Smooth muscle cell (in vitro differentiated cells): ENCODE data around the gene TOR4A. TPM values are rescaled to one million over a fixed set of nuclear protein-coding genes. Genes with fewer than 3 reads are reported as not detected.

Experiments used
- DNase-seq: peaks from one replicate; lab custom pipeline; 2025; ENCODE audit not compliant: unreplicated experiment; lab: John Stamatoyannopoulos, UW
- H2AFZ ChIP-seq: fragments of 200-600 bp; sonication (generic); 2 replicates; pipeline ENCODE4 v1.6.0; 2016; ENCODE audit warnings: antibody characterized with exemption, low read depth, mild to moderate bottlenecking
- H3F3A ChIP-seq: fragments of 200-600 bp; sonication (generic); 2 replicates; pipeline ENCODE4 v1.6.0; 2017; ENCODE audit warnings: antibody characterized with exemption, low read depth
- H3K27ac ChIP-seq: fragments of 200-600 bp; sonication (generic); 2 replicates; pipeline ENCODE4 v1.5.1; 2016; ENCODE audit warnings: low read depth, mild to moderate bottlenecking
- H3K27me3 ChIP-seq: fragments of 200-600 bp; sonication (generic); 2 replicates; pipeline ENCODE4 v1.6.1; 2016; ENCODE audit warnings: low read depth, mild to moderate bottlenecking
- H3K36me3 ChIP-seq: fragments of 200-600 bp; sonication (generic); 2 replicates; pipeline ENCODE4 v1.5.1; 2016; ENCODE audit warnings: low read depth
- H3K4me1 ChIP-seq: fragments of 200-600 bp; sonication (generic); 2 replicates; pipeline ENCODE4 v1.5.1; 2016; ENCODE audit warnings: low read depth
- H3K4me2 ChIP-seq: fragments of 200-600 bp; sonication (generic); 2 replicates; pipeline ENCODE4 v1.6.0; 2016; ENCODE audit warnings: mild to moderate bottlenecking
- H3K4me3 ChIP-seq: fragments of 200-600 bp; sonication (generic); 2 replicates; pipeline ENCODE4 v1.5.1; 2016; ENCODE audit warnings: mild to moderate bottlenecking
- H3K79me2 ChIP-seq: fragments of 200-600 bp; sonication (generic); 2 replicates; pipeline ENCODE4 v1.6.0; 2016; ENCODE audit warnings: low read depth, mild to moderate bottlenecking
- H3K9ac ChIP-seq: fragments of 200-600 bp; sonication (generic); 2 replicates; pipeline ENCODE4 v1.6.0; 2016; ENCODE audit warnings: low read depth
- H3K9me3 ChIP-seq: fragments of 200-600 bp; sonication (generic); replicated peaks from 2 replicates; pipeline ENCODE4 v1.5.1; 2016; ENCODE audit warnings: low read depth
- H4K20me1 ChIP-seq: fragments of 200-600 bp; sonication (generic); 2 replicates; pipeline ENCODE4 v1.6.0; 2016; ENCODE audit warnings: low read depth
- WGBS: methylation state at CpG from one replicate; pipeline ENCODE4 v1.1.7; 2016; ENCODE audit warnings: low lambda C conversion rate; 5-methylcytosine and 5-hydroxymethylcytosine counted together
- polyA plus RNA-seq: library from polyadenylated mRNA; unstranded; fragments of >200 nt; fragmentation: Nextera tagmentation; extraction: Ambion mirVana; gene quantifications from 2 replicates; pipeline ENCODE4 v1.2.1, GENCODE V29; 2016
- total RNA-seq: library from RNA; depleted of rRNA; stranded (reverse); fragments of >200 nt; gene quantifications from 2 replicates; pipeline ENCODE4 v1.2.3, GENCODE V29; 2014
- TF ChIP-seq, protein P1 (sequence below): fragments of 200-600 bp; sonication (generic); IDR thresholded peaks from 2 replicates; pipeline ENCODE4 v1.5.1; 2017; ENCODE audit warnings: borderline replicate concordance, mild to moderate bottlenecking, antibody characterized with exemption; ENCODE audit not compliant: insufficient read depth, poor library complexity, severe bottlenecking

TOR4A gene
- total and polyA plus RNA-seq, 2 experiments from 2014 or later: 5.5 to 6.3 TPM

DNA sequence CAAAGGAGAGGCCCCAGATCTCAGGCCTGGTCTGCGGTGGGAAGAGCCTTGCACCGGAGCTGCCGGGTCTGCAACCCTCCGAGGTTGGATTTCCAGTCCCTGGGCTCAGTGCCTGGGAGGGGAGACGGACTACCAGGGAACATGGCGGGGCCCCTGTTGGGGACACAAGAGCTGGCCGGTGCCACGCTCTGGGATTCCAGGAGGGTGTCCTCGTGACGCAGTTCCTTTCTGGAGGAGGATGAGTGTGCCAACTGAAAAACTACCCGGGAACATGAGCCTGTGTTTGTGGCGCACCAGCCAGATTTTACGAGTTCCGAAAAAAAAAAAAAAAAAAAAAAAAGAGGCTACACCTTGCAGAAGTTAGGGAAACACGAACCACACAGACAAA is 15.6 kb downstream of the TOR4A start:
- no peak overlapping the region for H3K4me2 ChIP-seq
- H3K9ac ChIP-seq: no peak overlapping the region
- H3K9me3 ChIP-seq: no peaks in the 10 kb centered on the region
- H3K27me3 ChIP-seq: peaks cover 33% of the 10 kb centered on the region
- no peak overlapping the region for H3K27ac ChIP-seq
- no peak overlapping the region for H2AFZ ChIP-seq
- no peak overlapping the region for H3K4me3 ChIP-seq
- H3K4me1 ChIP-seq: peaks cover 5% of the 10 kb centered on the region
- WGBS: 86% methylated on average over 15 of the region's 15 CpGs
- no peaks in the 10 kb centered on the region for H3F3A ChIP-seq
- no peaks in the 10 kb centered on the region for H4K20me1 ChIP-seq
- TF ChIP-seq, protein P1, sequence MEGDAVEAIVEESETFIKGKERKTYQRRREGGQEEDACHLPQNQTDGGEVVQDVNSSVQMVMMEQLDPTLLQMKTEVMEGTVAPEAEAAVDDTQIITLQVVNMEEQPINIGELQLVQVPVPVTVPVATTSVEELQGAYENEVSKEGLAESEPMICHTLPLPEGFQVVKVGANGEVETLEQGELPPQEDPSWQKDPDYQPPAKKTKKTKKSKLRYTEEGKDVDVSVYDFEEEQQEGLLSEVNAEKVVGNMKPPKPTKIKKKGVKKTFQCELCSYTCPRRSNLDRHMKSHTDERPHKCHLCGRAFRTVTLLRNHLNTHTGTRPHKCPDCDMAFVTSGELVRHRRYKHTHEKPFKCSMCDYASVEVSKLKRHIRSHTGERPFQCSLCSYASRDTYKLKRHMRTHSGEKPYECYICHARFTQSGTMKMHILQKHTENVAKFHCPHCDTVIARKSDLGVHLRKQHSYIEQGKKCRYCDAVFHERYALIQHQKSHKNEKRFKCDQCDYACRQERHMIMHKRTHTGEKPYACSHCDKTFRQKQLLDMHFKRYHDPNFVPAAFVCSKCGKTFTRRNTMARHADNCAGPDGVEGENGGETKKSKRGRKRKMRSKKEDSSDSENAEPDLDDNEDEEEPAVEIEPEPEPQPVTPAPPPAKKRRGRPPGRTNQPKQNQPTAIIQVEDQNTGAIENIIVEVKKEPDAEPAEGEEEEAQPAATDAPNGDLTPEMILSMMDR: no peak
- H3K79me2 ChIP-seq: no peaks in the 10 kb centered on the region
- H3K36me3 ChIP-seq: no peaks in the 10 kb centered on the region
- no peak for DNase-seq

DNA sequence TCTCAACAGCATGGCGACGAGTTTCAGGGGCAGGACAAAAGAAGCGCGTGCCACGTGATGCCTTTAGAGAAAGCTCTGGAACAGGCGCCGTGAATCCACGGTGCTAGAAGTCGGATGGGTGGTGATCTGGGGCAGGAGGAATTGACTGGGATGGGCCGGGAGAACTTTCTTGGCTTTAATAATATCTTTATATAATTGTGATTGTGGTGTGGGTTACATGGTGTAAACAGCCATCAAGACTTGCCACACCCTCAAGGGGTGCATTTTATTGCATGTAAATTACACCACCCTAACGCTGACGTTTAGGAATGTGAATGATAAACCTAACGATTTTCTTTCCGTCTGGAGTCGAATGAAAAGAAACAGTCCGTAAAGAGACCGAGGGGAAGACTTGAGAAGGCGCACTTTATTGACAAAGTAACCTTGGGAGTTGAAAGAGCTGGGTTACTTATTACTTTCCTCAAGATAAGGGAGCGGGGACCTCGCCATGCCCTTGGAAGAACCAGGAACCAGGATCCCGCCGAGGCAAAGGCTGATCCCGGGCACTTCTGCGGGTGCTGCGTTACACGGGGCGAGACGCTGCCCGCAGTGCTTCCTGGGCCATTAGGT is 16.1 kb downstream of the TOR4A start:
- DNase-seq: no peak
- no peaks in the 10 kb centered on the region for H3K36me3 ChIP-seq
- H4K20me1 ChIP-seq: no peaks in the 10 kb centered on the region
- TF ChIP-seq, protein P1: no peak
- H3K27ac ChIP-seq: no peak overlapping the region
- peaks cover 5% of the 10 kb centered on the region for H3K4me1 ChIP-seq
- H3K4me3 ChIP-seq: no peak overlapping the region
- no peaks in the 10 kb centered on the region for H3K79me2 ChIP-seq
- H3F3A ChIP-seq: no peaks in the 10 kb centered on the region
- no peak overlapping the region for H3K4me2 ChIP-seq
- 89% methylated on average over 29 of the region's 29 CpGs for WGBS
- peaks cover 38% of the 10 kb centered on the region for H3K27me3 ChIP-seq
- no peak overlapping the region for H3K9ac ChIP-seq
- no peaks in the 10 kb centered on the region for H3K9me3 ChIP-seq
- no peak overlapping the region for H2AFZ ChIP-seq

DNA sequence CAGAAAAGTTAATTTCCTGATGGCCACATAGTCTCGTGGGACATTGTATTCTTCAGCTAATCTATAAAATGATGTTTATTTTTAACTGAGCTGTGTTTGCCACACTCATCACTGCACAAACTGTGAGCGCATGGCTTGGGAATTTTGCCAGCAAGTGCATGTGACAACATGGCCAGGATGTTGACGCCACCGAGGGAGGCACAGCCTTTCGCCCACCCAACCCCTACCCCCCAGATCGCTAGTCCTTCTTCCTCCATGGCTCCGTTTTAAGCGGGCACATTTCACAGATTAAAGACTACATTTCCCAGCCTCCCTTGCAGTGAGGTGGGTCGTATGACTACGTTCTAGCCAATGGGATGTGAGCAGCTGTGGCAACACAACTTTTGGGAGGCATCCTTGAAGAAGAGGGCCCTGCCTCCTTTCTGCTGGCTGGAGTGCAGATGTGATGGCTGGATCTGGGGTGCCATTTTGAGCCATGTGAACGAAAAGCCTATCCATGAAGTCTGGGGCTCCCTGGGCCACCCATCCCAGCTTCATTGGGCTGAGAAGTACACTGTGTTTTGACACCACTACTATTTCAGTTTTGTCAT is 16.7 kb downstream of the TOR4A start:
- no peaks in the 10 kb centered on the region for H4K20me1 ChIP-seq
- H3K9ac ChIP-seq: no peak overlapping the region
- no peak overlapping the region for H2AFZ ChIP-seq
- H3K79me2 ChIP-seq: no peaks in the 10 kb centered on the region
- H3K4me2 ChIP-seq: no peak overlapping the region
- WGBS: 74% methylated on average over 11 of the region's 11 CpGs
- peaks cover 44% of the 10 kb centered on the region for H3K27me3 ChIP-seq
- H3K4me1 ChIP-seq: peaks cover 11% of the 10 kb centered on the region
- TF ChIP-seq, protein P1: no peak
- no peaks in the 10 kb centered on the region for H3F3A ChIP-seq
- H3K36me3 ChIP-seq: no peaks in the 10 kb centered on the region
- no peak overlapping the region for H3K4me3 ChIP-seq
- no peaks in the 10 kb centered on the region for H3K9me3 ChIP-seq
- DNase-seq: no peak
- H3K27ac ChIP-seq: no peak overlapping the region
